Neuron (in vitro differentiated cells): ENCODE results near the gene SUFU.
A peak's percentile ranks its signal among the peaks of the same experiment; 100 is the strongest.

Source experiments
- H2AFZ ChIP-seq: one replicate; pipeline ENCODE4 v1.6.1; 2013; ENCODE audit warnings: low read depth, mild to moderate bottlenecking, inconsistent platforms, low read length, moderate library complexity
- H3K27me3 ChIP-seq: one replicate; pipeline ENCODE4 v1.6.1; 2013; ENCODE audit warnings: low read length; ENCODE audit not compliant: insufficient read depth
- H3K36me3 ChIP-seq: one replicate; pipeline ENCODE4 v1.6.1; 2013; ENCODE audit warnings: low read length; ENCODE audit not compliant: insufficient read depth
- H3K4me1 ChIP-seq: one replicate; pipeline ENCODE4 v1.6.1; 2013; ENCODE audit warnings: low read length; ENCODE audit not compliant: insufficient read depth
- H3K4me3 ChIP-seq: 2 replicates; pipeline ENCODE4 v1.5.1; 2013; ENCODE audit warnings: mild to moderate bottlenecking, low read length, moderate library complexity
- H3K9me3 ChIP-seq: one replicate; pipeline ENCODE4 v1.6.1; 2013; ENCODE audit warnings: low read length

Gene SUFU

DNA sequence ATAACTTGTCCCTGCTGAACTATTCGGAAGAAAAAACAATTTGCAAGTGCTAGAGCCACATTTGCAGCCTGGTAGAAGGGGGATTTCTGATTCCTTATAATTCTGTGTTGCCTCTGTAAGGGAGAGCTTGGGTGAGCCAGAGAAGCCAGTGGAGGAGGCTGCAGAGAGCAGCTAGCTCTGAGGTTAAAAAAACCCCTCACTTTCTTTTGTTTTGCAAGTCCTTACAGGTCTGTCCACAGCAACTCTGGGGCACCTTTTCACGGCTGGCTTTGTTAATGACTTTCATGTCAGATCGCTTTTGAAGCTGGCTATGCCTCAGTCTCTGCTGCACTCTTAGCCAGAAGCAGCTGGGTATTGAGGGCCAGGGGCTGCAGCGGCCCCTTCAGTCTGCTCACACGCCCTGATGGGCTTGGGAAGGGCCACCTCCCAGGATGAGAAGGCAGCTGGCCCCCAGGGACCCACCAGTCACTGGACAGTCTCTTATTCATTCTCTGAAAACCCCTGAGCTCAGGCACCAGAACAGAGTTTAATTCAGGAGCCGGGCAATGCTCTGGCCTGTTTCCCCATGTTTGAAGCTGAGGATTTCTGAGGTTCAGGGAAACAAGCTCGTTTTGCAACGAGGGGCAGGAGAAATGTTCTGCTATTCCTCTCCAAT is 171.4 kb downstream of the SUFU start:
- H3K4me1 ChIP-seq = peaks cover 81% of the 10 kb centered on the region
- no peaks in the 10 kb centered on the region for H3K27me3 ChIP-seq
- peak overlapping the region; percentile 31 for H3K4me3 ChIP-seq

DNA sequence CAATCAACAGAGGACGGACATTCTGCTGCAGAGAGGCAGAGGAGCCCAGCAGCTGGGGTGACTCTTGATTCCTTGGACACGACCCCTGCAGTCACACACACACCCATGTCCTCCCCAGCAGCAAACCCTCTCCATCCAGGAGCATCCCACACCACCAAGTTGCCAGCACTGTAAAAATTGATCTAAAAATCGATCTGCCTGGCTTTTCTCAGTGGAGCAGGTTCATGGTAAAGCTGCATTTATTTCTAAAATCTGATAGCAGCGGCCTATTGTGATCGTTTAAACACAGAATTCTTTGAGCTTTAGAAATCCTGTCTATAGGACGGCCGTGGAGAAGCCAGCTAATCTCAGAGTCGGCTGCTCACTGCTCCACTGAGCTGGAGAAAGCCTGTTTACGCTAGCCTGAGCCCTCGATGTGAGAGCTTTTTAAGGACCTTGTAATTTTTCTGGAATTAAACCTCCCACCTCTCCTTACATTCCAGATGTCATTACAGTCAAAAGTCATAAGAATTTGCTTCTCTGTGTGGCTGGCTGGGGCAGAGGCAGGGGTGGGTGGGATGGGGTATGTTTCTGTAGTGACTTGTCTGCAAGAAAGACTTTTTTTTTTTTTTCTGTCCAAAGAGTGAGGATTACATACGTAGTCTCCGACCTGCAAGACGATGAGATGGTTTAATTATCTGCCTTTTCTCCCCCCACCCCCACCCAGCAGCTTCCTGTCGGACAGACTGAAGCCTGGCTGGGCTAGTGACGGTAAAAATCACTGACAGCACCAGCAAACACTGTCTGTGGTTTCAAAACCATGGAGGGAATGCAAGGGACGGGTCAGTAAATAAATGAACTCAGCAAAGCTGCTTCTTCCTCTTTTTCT is 172.1 kb downstream of the SUFU start:
- Histone ChIP-seq H3K9me3 (no peaks in the 10 kb centered on the region), H3K4me1 (peaks cover 74% of the 10 kb centered on the region), H3K36me3 (peaks cover 2% of the 10 kb centered on the region), H3K4me3 (peak overlapping the region; percentile 31), H3K27me3 (no peaks in the 10 kb centered on the region), H2AFZ (no peak overlapping the region)

More for the DNA sequence above, 171.4 kb downstream of the SUFU start:
- Histone ChIP-seq H3K36me3 (no peaks in the 10 kb centered on the region), H2AFZ (no peak overlapping the region), H3K9me3 (no peaks in the 10 kb centered on the region)

DNA sequence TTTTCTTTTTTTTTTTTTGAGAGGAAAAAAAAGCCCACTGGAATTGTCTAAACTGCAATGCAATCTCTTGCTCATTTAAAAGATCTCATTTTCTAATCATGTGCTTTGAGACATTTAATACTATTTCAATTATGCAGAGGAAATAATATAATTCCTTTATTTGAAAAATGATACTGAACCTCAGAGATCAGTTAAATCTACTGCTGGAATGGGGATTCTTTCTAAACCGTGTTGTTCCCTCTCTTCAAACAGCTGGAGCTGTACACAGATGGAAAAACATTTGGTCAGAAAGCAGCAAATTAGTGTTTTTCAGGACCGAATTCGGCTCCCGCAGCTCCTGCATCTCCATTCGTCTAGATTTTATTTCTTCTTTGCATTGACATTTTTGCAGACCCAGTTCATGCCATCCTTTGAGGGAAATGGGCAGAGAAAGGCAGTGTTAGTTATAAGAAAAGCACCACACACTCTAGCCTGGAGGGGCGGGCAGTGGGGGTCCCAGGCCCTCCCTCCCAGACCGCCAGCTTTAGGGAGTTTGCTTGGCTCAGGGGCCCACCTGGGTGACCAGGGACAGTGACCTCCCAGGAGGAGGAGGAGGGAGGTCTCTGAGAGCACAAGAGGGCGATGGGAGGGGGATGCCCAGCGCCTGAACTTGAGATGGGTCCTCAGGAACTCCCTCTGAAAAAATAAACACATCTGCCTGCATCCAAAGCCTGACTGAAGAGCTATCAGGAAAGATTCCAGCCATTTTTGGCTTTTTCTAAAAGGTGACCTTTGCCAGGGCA is 173.0 kb downstream of the SUFU start:
- Histone ChIP-seq H3K4me3 (peak overlapping the region; percentile 31), H3K9me3 (peaks cover 4% of the 10 kb centered on the region), H3K36me3 (peaks cover 7% of the 10 kb centered on the region), H3K4me1 (peaks cover 73% of the 10 kb centered on the region), H2AFZ (no peak overlapping the region), H3K27me3 (no peaks in the 10 kb centered on the region)

DNA sequence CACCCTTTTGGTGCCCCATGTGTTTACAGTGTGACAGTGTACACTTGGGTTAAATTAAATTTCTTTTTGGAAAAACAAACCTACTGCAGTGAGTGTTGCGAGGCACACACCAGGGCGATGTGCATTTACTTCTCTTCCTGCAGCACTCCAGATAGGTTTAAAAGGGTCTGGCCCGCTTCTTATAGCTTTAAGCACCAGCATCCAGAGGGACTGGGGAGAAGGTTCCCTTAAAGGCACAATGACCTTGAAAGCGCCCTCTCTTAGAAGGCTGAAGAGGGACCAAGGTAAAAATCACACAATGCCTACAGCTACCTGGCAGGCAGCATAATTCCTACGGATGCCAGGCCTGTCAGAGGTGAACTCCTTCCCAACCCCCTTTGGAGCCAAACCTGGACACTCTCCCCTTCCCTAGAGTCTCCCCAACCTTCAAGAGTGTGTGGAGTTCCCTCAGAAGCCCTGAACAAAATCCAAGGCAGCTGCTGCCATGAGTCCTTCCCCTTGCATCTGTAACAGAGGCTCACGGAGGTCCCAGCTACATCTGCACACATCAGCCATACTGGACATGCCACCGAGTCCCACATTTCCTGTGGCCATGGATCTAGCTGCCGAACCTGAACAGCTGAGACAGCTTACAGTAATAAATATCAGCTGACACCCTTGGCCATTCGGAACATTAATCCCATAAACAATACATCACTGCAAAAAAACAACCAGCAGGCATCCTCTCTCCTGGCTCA is 173.7 kb downstream of the SUFU start:
- peaks cover 71% of the 10 kb centered on the region for H3K4me1 ChIP-seq
- H2AFZ ChIP-seq = no peak overlapping the region
- peaks cover 14% of the 10 kb centered on the region for H3K36me3 ChIP-seq
- peaks cover 5% of the 10 kb centered on the region for H3K9me3 ChIP-seq
- H3K4me3 ChIP-seq = no peak overlapping the region
- H3K27me3 ChIP-seq = no peaks in the 10 kb centered on the region

DNA sequence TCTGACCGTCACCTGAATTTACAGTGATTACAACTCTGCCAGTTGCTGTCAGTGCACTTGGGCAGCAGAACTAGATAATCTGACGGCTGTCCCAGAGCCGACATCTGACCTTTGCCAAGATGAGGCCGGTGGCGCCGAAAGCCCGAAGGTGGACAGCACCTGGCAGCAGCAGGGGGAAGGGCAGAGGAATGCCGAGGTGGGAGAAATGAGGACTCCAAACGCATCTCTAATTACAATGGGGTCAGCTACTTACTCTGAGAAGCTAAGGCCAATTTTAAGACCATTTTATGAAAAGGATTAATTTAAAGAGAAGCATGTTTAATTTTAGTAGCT is 174.3 kb downstream of the SUFU start:
- peaks cover 5% of the 10 kb centered on the region for H3K9me3 ChIP-seq
- H2AFZ ChIP-seq = no peak overlapping the region
- H3K4me1 ChIP-seq = peaks cover 67% of the 10 kb centered on the region
- no peak overlapping the region for H3K4me3 ChIP-seq
- no peaks in the 10 kb centered on the region for H3K27me3 ChIP-seq
- peaks cover 18% of the 10 kb centered on the region for H3K36me3 ChIP-seq

DNA sequence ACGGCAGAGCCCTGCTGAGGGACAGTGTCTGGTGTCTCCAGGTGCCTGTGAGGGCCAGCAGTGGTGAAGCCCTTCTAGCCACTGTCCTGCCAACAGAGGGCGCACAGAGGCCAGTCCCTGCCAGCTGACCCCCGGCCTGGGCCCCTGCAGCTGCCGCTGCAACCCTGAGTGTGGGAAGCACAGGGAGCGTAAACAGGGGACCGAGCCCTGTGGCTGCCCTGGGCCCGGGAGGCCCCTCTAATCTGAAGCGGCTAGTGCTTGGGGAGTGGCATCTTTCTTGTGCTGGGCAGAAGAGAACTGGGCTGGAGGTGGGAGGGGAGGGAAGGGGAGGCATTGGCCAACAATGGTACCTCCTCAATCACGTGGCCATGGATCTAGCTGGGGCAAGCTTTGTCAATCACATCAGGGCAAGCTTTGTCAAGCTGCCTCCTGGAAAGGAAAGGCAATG is 175.1 kb downstream of the SUFU start:
- no peaks in the 10 kb centered on the region for H3K27me3 ChIP-seq
- H2AFZ ChIP-seq = no peak overlapping the region
- H3K36me3 ChIP-seq = peaks cover 21% of the 10 kb centered on the region
- H3K9me3 ChIP-seq = peaks cover 5% of the 10 kb centered on the region
- H3K4me3 ChIP-seq = peak overlapping the region; percentile 1
- H3K4me1 ChIP-seq = peaks cover 58% of the 10 kb centered on the region

DNA sequence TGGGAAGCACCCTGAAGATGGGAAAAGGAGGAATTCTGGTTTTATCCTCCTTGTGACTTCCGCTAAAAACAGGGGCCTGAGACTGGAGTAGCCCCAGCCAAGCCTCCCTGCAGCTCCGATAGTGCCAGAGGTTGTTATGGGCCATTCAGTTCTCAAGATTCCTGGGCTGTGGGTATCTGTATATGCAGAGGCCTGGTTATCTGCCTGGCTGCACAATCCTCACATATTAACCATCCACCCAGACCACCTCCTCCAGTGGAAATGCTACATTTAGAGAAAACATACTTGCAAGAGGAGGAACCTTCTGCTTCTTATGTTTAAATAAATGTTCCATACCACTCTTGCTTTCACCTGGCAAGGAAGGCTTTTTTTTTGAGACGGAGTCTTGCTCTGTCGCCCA is 175.8 kb downstream of the SUFU start:
- peaks cover 54% of the 10 kb centered on the region for H3K4me1 ChIP-seq
- no peak overlapping the region for H3K4me3 ChIP-seq
- H3K27me3 ChIP-seq = no peaks in the 10 kb centered on the region
- peaks cover 5% of the 10 kb centered on the region for H3K9me3 ChIP-seq
- no peak overlapping the region for H2AFZ ChIP-seq
- peaks cover 22% of the 10 kb centered on the region for H3K36me3 ChIP-seq

DNA sequence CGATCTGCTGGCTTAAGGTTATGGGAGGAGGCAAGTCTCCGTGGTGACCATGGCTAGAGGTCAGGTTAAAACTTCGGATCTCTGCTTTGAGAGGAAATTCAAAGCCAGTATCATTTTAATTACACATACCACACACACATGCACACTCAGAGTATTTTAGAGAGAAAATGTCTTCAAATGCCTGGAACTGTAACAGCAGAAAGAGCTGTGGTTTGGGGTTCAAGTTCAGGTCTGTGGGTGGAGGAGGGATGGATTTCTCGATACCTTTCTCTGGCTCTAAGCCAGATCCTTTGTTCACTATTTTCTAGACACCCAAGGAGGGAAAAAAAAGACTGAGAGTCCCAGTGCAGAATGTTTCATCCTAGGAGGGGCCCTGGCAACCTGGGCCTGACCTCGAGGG is 177.9 kb downstream of the SUFU start:
- Histone ChIP-seq H3K27me3 (no peaks in the 10 kb centered on the region), H3K4me1 (peaks cover 34% of the 10 kb centered on the region), H2AFZ (no peak overlapping the region), H3K9me3 (peaks cover 5% of the 10 kb centered on the region), H3K36me3 (peaks cover 30% of the 10 kb centered on the region), H3K4me3 (no peak overlapping the region)

DNA sequence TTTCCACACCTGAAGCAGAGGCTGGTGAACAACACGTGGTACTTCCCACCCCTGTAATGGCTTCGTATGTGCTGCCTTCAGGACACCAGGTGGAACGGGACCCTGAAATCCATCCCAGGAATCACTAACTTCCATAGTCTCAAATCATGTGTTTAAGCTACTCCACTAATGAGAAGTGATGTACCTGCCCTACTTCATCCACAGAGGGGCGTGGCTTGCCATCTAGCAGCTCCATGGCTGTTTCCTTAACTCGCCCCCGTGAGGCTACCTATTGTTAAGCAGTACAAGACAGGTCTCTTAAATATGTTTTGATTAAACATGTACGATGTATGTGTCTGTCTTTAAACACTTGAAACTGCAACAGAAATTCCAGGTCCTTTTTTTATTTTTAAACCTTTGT is 178.6 kb downstream of the SUFU start:
- H3K4me1 ChIP-seq = peaks cover 27% of the 10 kb centered on the region
- no peak overlapping the region for H2AFZ ChIP-seq
- H3K36me3 ChIP-seq = peaks cover 30% of the 10 kb centered on the region
- no peak overlapping the region for H3K4me3 ChIP-seq
- H3K27me3 ChIP-seq = no peaks in the 10 kb centered on the region
- peaks cover 5% of the 10 kb centered on the region for H3K9me3 ChIP-seq

DNA sequence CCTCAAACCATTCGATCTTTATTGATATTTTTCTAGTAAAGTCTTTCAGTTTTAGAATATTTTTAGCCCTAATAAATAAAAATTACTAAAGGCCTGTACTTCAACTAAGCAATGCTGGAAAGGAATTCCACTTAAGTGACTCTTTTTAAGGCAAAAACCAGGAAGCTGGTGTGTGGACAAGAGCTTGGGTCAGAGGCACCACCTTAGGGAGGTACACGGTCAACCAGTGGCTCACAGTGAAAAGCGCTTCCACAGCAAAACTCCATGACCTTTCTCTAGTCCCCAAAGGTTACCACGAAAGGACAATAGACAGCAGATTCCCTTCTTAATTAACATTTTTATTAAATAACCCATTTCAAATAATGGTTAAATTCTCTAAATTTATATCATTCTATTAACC is 179.2 kb downstream of the SUFU start:
- H3K27me3 ChIP-seq = no peaks in the 10 kb centered on the region
- peaks cover 35% of the 10 kb centered on the region for H3K36me3 ChIP-seq
- peaks cover 21% of the 10 kb centered on the region for H3K4me1 ChIP-seq
- H3K9me3 ChIP-seq = peaks cover 5% of the 10 kb centered on the region
- H3K4me3 ChIP-seq = no peak overlapping the region
- no peak overlapping the region for H2AFZ ChIP-seq
